KMS-11 (cell line): ENCODE results near the gene USP11.

Experiments
- H2AFZ ChIP-seq: fragments of 200-600 bp; sonication (generic); 2 replicates; pipeline ENCODE4 v1.6.1; 2016; ENCODE audit warnings: antibody characterized with exemption, mixed run types, low read depth
- H3K27ac ChIP-seq: fragments of 200-600 bp; sonication (generic); 2 replicates; pipeline ENCODE4 v1.6.1; 2016; ENCODE audit warnings: mild to moderate bottlenecking, mixed run types
- H3K27me3 ChIP-seq: fragments of 200-600 bp; sonication (generic); 2 replicates; pipeline ENCODE4 v1.6.1; 2017; ENCODE audit warnings: mild to moderate bottlenecking, low read depth, mixed run types, moderate library complexity; ENCODE audit not compliant: insufficient read depth
- H3K36me3 ChIP-seq: fragments of 200-600 bp; sonication (generic); 2 replicates; pipeline ENCODE4 v1.6.1; 2017; ENCODE audit warnings: mild to moderate bottlenecking, mixed run types; ENCODE audit not compliant: insufficient read depth
- H3K4me1 ChIP-seq: fragments of 200-600 bp; sonication (generic); 2 replicates; pipeline ENCODE4 v1.6.1; 2016; ENCODE audit warnings: mild to moderate bottlenecking, low read depth, mixed run types; ENCODE audit not compliant: poor library complexity, severe bottlenecking
- H3K4me2 ChIP-seq: fragments of 200-600 bp; sonication (generic); 2 replicates; pipeline ENCODE4 v1.7.0; 2016; ENCODE audit warnings: mild to moderate bottlenecking, mixed run types
- H3K4me3 ChIP-seq: fragments of 200-600 bp; sonication (generic); IDR thresholded peaks from 2 replicates; pipeline ENCODE4 v1.6.1; 2017; ENCODE audit warnings: low read depth, low read length, mixed read lengths; ENCODE audit not compliant: insufficient read depth
- H3K79me2 ChIP-seq: fragments of 200-600 bp; sonication (generic); 2 replicates; pipeline ENCODE4 v1.6.1; 2016; ENCODE audit warnings: low read depth, mixed run types; ENCODE audit not compliant: insufficient read depth
- H3K9ac ChIP-seq: fragments of 200-600 bp; sonication (generic); 2 replicates; pipeline ENCODE4 v1.6.1; 2016; ENCODE audit warnings: mild to moderate bottlenecking, mixed run types
- H4K20me1 ChIP-seq: fragments of 200-600 bp; sonication (generic); 2 replicates; pipeline ENCODE4 v1.6.1; 2016; ENCODE audit warnings: mild to moderate bottlenecking, mixed run types; ENCODE audit not compliant: insufficient read depth
- TF ChIP-seq, protein P1 (sequence below): fragments of 200-600 bp; sonication (generic); conservative IDR thresholded peaks from 2 replicates; pipeline ENCODE4 v1.6.1; 2017; ENCODE audit warnings: low read depth, mild to moderate bottlenecking, antibody characterized with exemption, low read length, moderate library complexity, mixed read lengths

USP11 gene

DNA sequence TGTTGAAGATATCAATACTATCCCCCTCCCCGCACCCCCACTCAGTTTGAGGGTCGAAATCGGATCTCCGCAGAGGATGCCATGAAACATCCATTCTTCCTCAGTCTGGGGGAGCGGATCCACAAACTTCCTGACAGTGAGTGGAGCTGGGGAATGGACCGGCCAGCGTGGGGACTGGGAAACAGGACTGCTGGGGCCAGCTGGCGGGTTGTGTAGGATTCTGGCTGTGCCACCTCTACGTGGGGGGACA lies 5.5 kb upstream of the USP11 start:
- Histone ChIP-seq H3K27ac (no peak overlapping the region), H3K4me3 (no peak overlapping the region), H3K4me2 (no peak overlapping the region), H3K79me2 (no peaks in the 10 kb centered on the region), H3K4me1 (peaks cover 7% of the 10 kb centered on the region), H3K36me3 (no peaks in the 10 kb centered on the region), H4K20me1 (no peaks in the 10 kb centered on the region), H3K27me3 (no peaks in the 10 kb centered on the region), H2AFZ (no peak overlapping the region), H3K9ac (no peak overlapping the region)
- TF ChIP-seq, protein P1, sequence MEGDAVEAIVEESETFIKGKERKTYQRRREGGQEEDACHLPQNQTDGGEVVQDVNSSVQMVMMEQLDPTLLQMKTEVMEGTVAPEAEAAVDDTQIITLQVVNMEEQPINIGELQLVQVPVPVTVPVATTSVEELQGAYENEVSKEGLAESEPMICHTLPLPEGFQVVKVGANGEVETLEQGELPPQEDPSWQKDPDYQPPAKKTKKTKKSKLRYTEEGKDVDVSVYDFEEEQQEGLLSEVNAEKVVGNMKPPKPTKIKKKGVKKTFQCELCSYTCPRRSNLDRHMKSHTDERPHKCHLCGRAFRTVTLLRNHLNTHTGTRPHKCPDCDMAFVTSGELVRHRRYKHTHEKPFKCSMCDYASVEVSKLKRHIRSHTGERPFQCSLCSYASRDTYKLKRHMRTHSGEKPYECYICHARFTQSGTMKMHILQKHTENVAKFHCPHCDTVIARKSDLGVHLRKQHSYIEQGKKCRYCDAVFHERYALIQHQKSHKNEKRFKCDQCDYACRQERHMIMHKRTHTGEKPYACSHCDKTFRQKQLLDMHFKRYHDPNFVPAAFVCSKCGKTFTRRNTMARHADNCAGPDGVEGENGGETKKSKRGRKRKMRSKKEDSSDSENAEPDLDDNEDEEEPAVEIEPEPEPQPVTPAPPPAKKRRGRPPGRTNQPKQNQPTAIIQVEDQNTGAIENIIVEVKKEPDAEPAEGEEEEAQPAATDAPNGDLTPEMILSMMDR = no peak

GRCh38 chrX:47228550-47229270 lies 4.1 kb upstream of the USP11 start:
- Histone ChIP-seq H3K4me1 (peaks cover 13% of the 10 kb centered on the region), H2AFZ (no peak overlapping the region), H3K27ac (no peak overlapping the region), H3K79me2 (no peaks in the 10 kb centered on the region), H3K27me3 (no peaks in the 10 kb centered on the region), H3K4me2 (no peak overlapping the region), H3K9ac (no peak overlapping the region), H3K36me3 (no peaks in the 10 kb centered on the region), H3K4me3 (no peak overlapping the region), H4K20me1 (no peaks in the 10 kb centered on the region)
- TF ChIP-seq, protein P1 = no peak

DNA sequence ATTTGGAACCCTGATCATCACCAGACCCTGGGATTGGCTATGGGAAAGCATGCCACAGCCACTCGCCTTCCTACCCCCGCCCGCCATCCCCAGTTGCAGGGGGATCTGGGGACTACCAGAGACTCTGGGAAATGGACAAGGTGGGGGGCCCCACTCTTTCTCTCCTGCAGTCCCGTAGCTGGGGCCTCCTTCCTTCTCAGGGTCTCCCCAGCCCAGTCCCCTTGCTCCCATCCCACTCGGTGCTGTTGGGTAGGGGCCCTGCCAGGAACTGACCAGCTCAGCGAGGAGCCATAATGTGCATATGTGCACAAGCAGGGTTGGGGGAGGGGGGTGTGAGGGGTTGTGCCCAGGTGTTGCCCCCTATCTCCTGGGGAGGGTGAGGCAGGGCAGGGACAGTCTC lies 3.4 kb upstream of the USP11 start:
- no peak overlapping the region for H3K9ac ChIP-seq
- peaks cover 6% of the 10 kb centered on the region; the same call in 1 of the 2 replicates for H3K79me2 ChIP-seq
- peaks cover 15% of the 10 kb centered on the region for H3K4me1 ChIP-seq
- TF ChIP-seq, protein P1 = no peak
- H3K4me3 ChIP-seq = no peak overlapping the region
- no peaks in the 10 kb centered on the region for H3K27me3 ChIP-seq
- no peaks in the 10 kb centered on the region for H3K36me3 ChIP-seq
- H3K27ac ChIP-seq = no peak overlapping the region
- no peak overlapping the region for H2AFZ ChIP-seq
- H3K4me2 ChIP-seq = no peak overlapping the region
- no peaks in the 10 kb centered on the region for H4K20me1 ChIP-seq

DNA sequence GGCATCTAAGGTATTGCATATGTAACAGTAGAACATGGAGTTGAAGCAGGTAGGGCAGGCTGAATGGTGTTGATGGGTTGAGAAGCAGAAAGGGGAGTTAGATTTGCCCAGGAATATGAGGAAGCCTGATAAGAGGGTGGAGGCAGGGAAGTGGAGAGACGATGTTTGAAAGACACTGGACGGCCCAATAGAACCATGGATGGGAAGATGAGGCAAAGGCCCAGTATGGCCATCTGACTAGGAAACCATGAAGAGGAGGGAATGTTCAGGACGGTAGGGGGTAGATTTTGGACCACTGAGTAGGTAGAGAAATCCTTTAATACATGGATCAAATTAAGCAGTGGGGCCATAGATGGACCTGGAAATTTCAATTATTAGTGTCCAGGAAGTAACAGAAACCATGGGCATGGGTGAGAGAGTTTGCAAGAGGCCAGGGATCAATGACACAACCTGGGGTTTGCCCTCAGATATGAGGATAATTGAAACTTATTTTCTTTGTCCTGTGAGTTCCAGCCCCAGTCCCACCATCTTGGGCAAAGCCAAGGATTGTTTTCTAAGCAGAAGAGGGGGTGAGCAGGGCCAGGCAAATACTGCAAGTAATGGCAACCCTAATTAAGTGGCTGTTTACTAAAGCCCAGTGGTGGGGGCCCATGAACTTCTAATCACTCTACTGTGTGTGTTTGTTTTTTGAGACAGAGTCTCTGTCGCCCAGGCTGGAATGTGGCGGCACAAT lies 2.5 kb upstream of the USP11 start:
- peaks cover 19% of the 10 kb centered on the region for H3K4me1 ChIP-seq

More for the DNA sequence above, 2.5 kb upstream of the USP11 start:
- no peak overlapping the region for H2AFZ ChIP-seq
- H4K20me1 ChIP-seq = no peaks in the 10 kb centered on the region
- H3K27me3 ChIP-seq = no peaks in the 10 kb centered on the region
- H3K79me2 ChIP-seq = peaks cover 13% of the 10 kb centered on the region; the same call in 1 of the 2 replicates
- H3K4me3 ChIP-seq = no peak overlapping the region
- no peak overlapping the region for H3K9ac ChIP-seq
- no peak overlapping the region for H3K4me2 ChIP-seq
- TF ChIP-seq, protein P1 = no peak
- no peak overlapping the region for H3K27ac ChIP-seq
- no peaks in the 10 kb centered on the region for H3K36me3 ChIP-seq
